Measurements from ENCODE around the gene POGLUT2. TPM values are rescaled to one million over a fixed set of nuclear protein-coding genes. Genes with fewer than 3 reads are reported as not detected.

Gene POGLUT2
- total and polyA plus RNA-seq, 4 donors: 1.4 to 13.9 (median 4.5) TPM

DNA sequence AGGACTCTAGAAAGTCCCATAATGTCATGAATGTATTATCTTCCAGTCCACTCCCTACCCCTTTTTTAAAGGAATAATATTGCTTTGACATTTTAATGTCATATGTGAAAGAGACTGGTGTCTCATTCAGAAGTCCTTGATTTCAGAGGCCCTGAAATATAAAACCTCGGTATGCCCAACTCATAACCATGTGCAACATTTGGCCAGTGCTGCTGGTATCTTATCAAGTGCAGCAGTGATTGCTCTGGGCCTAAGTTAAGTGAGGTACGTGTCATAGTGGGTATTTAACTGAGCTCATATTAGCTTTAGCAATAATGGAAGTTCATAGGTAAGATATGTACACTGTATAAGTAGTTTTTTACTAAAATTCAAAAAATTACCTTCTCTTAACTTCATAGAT, 39.9 kb downstream of the POGLUT2 start:
- no peak overlapping the region for H3K4me3 ChIP-seq
- DNase-seq (no peak), ATAC-seq (ENCODE audit: insufficient read depth, low FRiP score) (no peak)
- 87 to 90% methylated on average over 2 of the region's 2 CpGs for WGBS, 2 donors
- H3K36me3 ChIP-seq (ENCODE audit: control insufficient read depth in 4 of 4, insufficient read depth in 4 of 4, low read length in 4 of 4): no peaks in the 10 kb centered on the region
- no peaks in the 10 kb centered on the region for H3K4me1 ChIP-seq (ENCODE audit: control insufficient read depth in 5 of 5, insufficient read depth in 5 of 5, low read length in 5 of 5)
- H3K9me3 ChIP-seq (ENCODE audit: control insufficient read depth in 4 of 4, insufficient read depth in 3 of 4, low read length in 3 of 4): no peaks in the 10 kb centered on the region
- TF ChIP-seq, protein P1, sequence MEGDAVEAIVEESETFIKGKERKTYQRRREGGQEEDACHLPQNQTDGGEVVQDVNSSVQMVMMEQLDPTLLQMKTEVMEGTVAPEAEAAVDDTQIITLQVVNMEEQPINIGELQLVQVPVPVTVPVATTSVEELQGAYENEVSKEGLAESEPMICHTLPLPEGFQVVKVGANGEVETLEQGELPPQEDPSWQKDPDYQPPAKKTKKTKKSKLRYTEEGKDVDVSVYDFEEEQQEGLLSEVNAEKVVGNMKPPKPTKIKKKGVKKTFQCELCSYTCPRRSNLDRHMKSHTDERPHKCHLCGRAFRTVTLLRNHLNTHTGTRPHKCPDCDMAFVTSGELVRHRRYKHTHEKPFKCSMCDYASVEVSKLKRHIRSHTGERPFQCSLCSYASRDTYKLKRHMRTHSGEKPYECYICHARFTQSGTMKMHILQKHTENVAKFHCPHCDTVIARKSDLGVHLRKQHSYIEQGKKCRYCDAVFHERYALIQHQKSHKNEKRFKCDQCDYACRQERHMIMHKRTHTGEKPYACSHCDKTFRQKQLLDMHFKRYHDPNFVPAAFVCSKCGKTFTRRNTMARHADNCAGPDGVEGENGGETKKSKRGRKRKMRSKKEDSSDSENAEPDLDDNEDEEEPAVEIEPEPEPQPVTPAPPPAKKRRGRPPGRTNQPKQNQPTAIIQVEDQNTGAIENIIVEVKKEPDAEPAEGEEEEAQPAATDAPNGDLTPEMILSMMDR (IDR thresholded peaks at IDR 0.05; ENCODE audit: control extremely low read depth, extremely low read depth): no peak
- H3K27me3 ChIP-seq (ENCODE audit: control insufficient read depth in 3 of 3, insufficient read depth in 3 of 3, low read length in 2 of 3): no peaks in the 10 kb centered on the region
- no peak overlapping the region for H3K27ac ChIP-seq (ENCODE audit: low read depth in 1 of 2, low read length in 1 of 2)
- H3K9ac ChIP-seq (ENCODE audit: insufficient read depth in 1 of 2, low read length in 2 of 2): no peak overlapping the region

DNA sequence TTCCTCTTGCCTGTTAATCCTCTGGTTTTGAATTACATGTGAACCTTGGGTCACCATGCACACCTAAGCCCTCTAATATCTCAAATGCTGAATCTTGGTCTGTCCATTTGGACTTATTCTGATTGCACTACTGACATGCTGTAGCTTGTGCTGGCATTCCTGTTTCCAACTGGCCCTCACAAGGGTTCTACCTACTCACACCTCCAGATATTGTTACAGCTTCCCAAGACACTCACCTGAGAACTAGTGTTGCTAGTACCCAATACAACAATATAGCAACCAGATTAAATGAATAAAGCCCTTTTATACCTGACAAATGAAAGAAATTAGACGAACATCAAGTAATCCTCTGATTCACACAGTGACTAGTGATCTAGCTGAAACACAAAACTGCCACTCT, 41.8 kb downstream of the POGLUT2 start:
- Histone ChIP-seq H3K4me1 (ENCODE audit: control insufficient read depth in 5 of 5, insufficient read depth in 5 of 5, low read length in 5 of 5) (no peaks in the 10 kb centered on the region), H3K9me3 (ENCODE audit: control insufficient read depth in 4 of 4, insufficient read depth in 3 of 4, low read length in 3 of 4) (peaks cover 0 to 1% (median 0%) of the 10 kb centered on the region in 4 donors), H3K9ac (ENCODE audit: insufficient read depth in 1 of 2, low read length in 2 of 2) (no peak overlapping the region), H3K27ac (ENCODE audit: low read depth in 1 of 2, low read length in 1 of 2) (no peak overlapping the region), H3K4me3 (no peak overlapping the region), H3K27me3 (ENCODE audit: control insufficient read depth in 3 of 3, insufficient read depth in 3 of 3, low read length in 2 of 3) (no peaks in the 10 kb centered on the region), H3K36me3 (ENCODE audit: control insufficient read depth in 4 of 4, insufficient read depth in 4 of 4, low read length in 4 of 4) (no peaks in the 10 kb centered on the region)
- 92 to 93% methylated on average over 1 of the region's 1 CpG for WGBS, 2 donors
- ATAC-seq (ENCODE audit: insufficient read depth, low FRiP score): no peak
- no peak for DNase-seq
- TF ChIP-seq, protein P1 (IDR thresholded peaks at IDR 0.05; ENCODE audit: control extremely low read depth, extremely low read depth): no peak

DNA sequence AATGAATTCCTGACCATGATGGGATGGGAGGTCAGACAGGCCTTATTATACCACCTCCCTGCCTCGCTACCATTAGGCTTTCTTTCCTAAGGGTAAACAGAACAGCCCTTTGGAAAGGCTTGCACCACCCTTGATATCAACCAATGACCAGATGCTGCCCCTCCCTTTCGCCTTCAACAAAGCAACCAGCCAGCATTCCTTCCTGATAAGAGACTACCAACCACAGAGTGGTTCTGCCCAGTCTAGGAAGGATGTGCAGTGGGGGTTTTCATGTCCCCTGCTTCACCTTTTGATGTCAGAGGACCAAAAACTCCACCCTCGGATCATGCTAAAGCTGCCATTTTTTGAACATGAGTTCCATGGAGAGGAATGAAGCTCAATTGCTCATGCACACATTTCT, 46.9 kb downstream of the POGLUT2 start:
- WGBS, 2 donors: 91 to 92% methylated on average over 3 of the region's 3 CpGs
- ATAC-seq (ENCODE audit: insufficient read depth, low FRiP score): no peak
- no peak overlapping the region for H3K4me3 ChIP-seq

DNA sequence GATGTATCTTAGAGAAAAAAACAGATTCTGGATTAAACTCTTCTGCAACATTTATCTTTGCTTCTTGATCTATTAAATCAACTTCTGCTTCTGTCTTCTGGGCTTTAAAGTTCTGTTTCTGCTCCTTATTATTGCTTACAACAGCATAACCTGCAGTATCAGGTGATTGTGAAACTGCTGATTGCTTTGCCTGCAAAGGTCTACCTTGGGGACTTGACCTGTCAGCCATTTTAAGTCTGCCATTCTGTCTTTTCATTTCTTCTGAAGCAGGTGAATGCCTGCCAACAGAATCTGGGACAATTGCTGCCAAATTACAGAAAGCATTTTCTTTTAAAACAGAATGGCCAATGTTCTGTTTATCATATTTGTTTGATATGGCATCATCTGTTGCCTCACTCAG, 56.3 kb downstream of the POGLUT2 start:
- Histone ChIP-seq H3K9me3 (ENCODE audit: control insufficient read depth in 4 of 4, insufficient read depth in 3 of 4, low read length in 3 of 4) (peaks cover 0 to 19% (median 3%) of the 10 kb centered on the region in 4 donors), H3K36me3 (ENCODE audit: control insufficient read depth in 4 of 4, insufficient read depth in 4 of 4, low read length in 4 of 4) (no peaks in the 10 kb centered on the region)
- TF ChIP-seq, protein P1 (IDR thresholded peaks at IDR 0.05; ENCODE audit: control extremely low read depth, extremely low read depth): no peak

More for the DNA sequence above, 46.9 kb downstream of the POGLUT2 start:
- Histone ChIP-seq H3K27ac (ENCODE audit: low read depth in 1 of 2, low read length in 1 of 2) (no peak overlapping the region), H3K9me3 (ENCODE audit: control insufficient read depth in 4 of 4, insufficient read depth in 3 of 4, low read length in 3 of 4) (peaks cover 0 to 1% (median under 1%) of the 10 kb centered on the region in 4 donors), H3K9ac (ENCODE audit: insufficient read depth in 1 of 2, low read length in 2 of 2) (no peak overlapping the region), H3K36me3 (ENCODE audit: control insufficient read depth in 4 of 4, insufficient read depth in 4 of 4, low read length in 4 of 4) (no peaks in the 10 kb centered on the region), H3K27me3 (ENCODE audit: control insufficient read depth in 3 of 3, insufficient read depth in 3 of 3, low read length in 2 of 3) (no peaks in the 10 kb centered on the region), H3K4me1 (ENCODE audit: control insufficient read depth in 5 of 5, insufficient read depth in 5 of 5, low read length in 5 of 5) (no peaks in the 10 kb centered on the region)
- DNase-seq: no peak
- TF ChIP-seq, protein P1 (IDR thresholded peaks at IDR 0.05; ENCODE audit: control extremely low read depth, extremely low read depth): no peak

More for the DNA sequence above, 56.3 kb downstream of the POGLUT2 start:
- DNase-seq (no peak), ATAC-seq (ENCODE audit: insufficient read depth, low FRiP score) (no peak)
- Histone ChIP-seq H3K4me1 (ENCODE audit: control insufficient read depth in 5 of 5, insufficient read depth in 5 of 5, low read length in 5 of 5) (no peaks in the 10 kb centered on the region), H3K9ac (ENCODE audit: insufficient read depth in 1 of 2, low read length in 2 of 2) (no peak overlapping the region), H3K4me3 (no peak overlapping the region), H3K27ac (ENCODE audit: low read depth in 1 of 2, low read length in 1 of 2) (no peak overlapping the region), H3K27me3 (ENCODE audit: control insufficient read depth in 3 of 3, insufficient read depth in 3 of 3, low read length in 2 of 3) (no peaks in the 10 kb centered on the region)

All from lung (tissue), 12 donors.